Mesendoderm (in vitro differentiated cells): ENCODE data around the gene PDE6H.

ENCODE experiments used
- DNase-seq: peaks from one replicate; pipeline ENCODE4 v3.0.0; 2013
- H2AK5ac ChIP-seq: 2 replicates; pipeline ENCODE4 v1.6.1; 2013; ENCODE audit warnings: low read length, inconsistent platforms
- H2BK120ac ChIP-seq: 2 replicates; pipeline ENCODE4 v1.6.1; 2013; ENCODE audit warnings: low read depth, mild to moderate bottlenecking, low read length, moderate library complexity, mixed read lengths
- H2BK15ac ChIP-seq: replicated peaks from 2 replicates; pipeline ENCODE4 v1.6.1; 2013; ENCODE audit warnings: low read depth, mild to moderate bottlenecking, moderate library complexity
- H2BK5ac ChIP-seq: 2 replicates; pipeline ENCODE4 v1.6.1; 2013; ENCODE audit warnings: low read length, inconsistent platforms
- H3K18ac ChIP-seq: 2 replicates; pipeline ENCODE4 v1.6.1; 2013; ENCODE audit warnings: mild to moderate bottlenecking, low read length, mixed read lengths
- H3K23ac ChIP-seq: one replicate; pipeline ENCODE4 v1.6.1; 2013; ENCODE audit warnings: low read length
- H3K27ac ChIP-seq: 2 replicates; pipeline ENCODE4 v1.5.1; 2013; ENCODE audit warnings: low read depth, mild to moderate bottlenecking, inconsistent platforms, low read length, moderate library complexity
- H3K27me3 ChIP-seq: 2 replicates; pipeline ENCODE4 v1.6.1; 2013; ENCODE audit warnings: low read length, control low read depth, mild to moderate bottlenecking, inconsistent platforms; ENCODE audit not compliant: insufficient read depth, poor library complexity
- H3K36me3 ChIP-seq: 2 replicates; pipeline ENCODE4 v1.6.1; 2013; ENCODE audit warnings: low read length, inconsistent platforms; ENCODE audit not compliant: control insufficient read depth, insufficient read depth
- H3K4ac ChIP-seq: one replicate; pipeline ENCODE4 v1.6.1; 2013; ENCODE audit warnings: low read depth, mild to moderate bottlenecking, low read length, moderate library complexity
- H3K4me1 ChIP-seq: 2 replicates; pipeline ENCODE4 v1.6.1; 2013; ENCODE audit warnings: low read depth, low read length, inconsistent platforms; ENCODE audit not compliant: control insufficient read depth
- H3K4me2 ChIP-seq: 2 replicates; pipeline ENCODE4 v1.6.1; 2013; ENCODE audit warnings: low read length
- H3K4me3 ChIP-seq: 2 replicates; pipeline ENCODE4 v1.5.1; 2013; ENCODE audit warnings: mild to moderate bottlenecking, low read length
- H3K56ac ChIP-seq: one replicate; pipeline ENCODE4 v1.6.1; 2013; ENCODE audit warnings: low read length
- H3K79me1 ChIP-seq: 2 replicates; pipeline ENCODE4 v1.6.1; 2013; ENCODE audit warnings: low read length, inconsistent platforms
- H3K79me2 ChIP-seq: 2 replicates; pipeline ENCODE4 v1.6.1; 2013; ENCODE audit warnings: mild to moderate bottlenecking, low read length; ENCODE audit not compliant: control insufficient read depth, insufficient read depth
- H3K9ac ChIP-seq: 2 replicates; pipeline ENCODE4 v1.6.1; 2013; ENCODE audit warnings: low read length, inconsistent platforms
- H4K5ac ChIP-seq: one replicate; pipeline ENCODE4 v1.6.1; 2013; ENCODE audit warnings: low read length
- H4K8ac ChIP-seq: one replicate; pipeline ENCODE4 v1.6.1; 2013; ENCODE audit warnings: low read depth, mild to moderate bottlenecking, control low read depth, low read length, moderate library complexity
- WGBS: extraction: QIAGEN DNeasy Blood & Tissue Kit; methylation state at CpG from one replicate; pipeline ENCODE4 v1.1.7; 2013; ENCODE audit warnings: low lambda C conversion rate, missing lambda C conversion rate; ENCODE audit not compliant: insufficient coverage; ENCODE audit errors: extremely low coverage; 5-methylcytosine and 5-hydroxymethylcytosine counted together

Gene PDE6H

DNA sequence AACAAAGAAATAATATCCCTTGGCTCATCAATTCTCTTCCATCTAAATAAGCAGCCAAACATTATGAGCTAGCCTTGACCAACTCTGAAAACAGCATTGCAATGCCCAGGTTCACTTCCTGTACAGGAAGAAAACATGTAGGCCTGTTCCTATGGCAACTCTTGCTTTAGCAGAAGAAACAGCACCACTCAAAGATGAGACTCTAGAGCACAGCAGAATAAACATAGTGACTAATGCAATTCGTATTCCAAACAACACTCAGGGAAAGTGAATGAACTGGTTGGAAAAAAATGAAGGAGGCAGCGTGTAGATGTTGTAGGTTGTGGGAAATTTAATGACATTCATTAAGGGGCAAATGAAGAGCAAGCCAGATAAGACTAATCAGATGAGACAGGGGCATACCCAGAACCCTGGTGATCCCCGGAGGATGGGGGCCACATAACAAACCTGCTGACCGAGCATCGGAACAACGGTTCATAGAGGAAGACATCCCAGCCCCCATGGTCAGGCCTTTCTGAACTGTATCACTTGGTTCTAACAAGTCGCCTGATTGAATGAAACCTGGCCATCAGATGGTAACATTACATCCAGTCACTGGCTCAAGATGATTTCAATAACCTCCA is 20.4 kb upstream of the PDE6H start:
- no peak overlapping the region for H3K4me3 ChIP-seq
- no peak overlapping the region for H3K9ac ChIP-seq
- no peak overlapping the region for H2BK5ac ChIP-seq
- no peak overlapping the region for H2AK5ac ChIP-seq
- no peaks in the 10 kb centered on the region for H3K79me1 ChIP-seq
- peak; percentile 27 for DNase-seq
- no peak overlapping the region for H3K56ac ChIP-seq
- H3K79me2 ChIP-seq, result no peaks in the 10 kb centered on the region
- no peaks in the 10 kb centered on the region for H3K36me3 ChIP-seq
- H2BK15ac ChIP-seq, result no peak overlapping the region
- H3K4me2 ChIP-seq, result no peak overlapping the region
- no peak overlapping the region for H3K27ac ChIP-seq
- H3K23ac ChIP-seq, result no peak overlapping the region
- WGBS, result no CpG with 5 or more reads among the region's 7 CpGs
- H3K27me3 ChIP-seq, result no peaks in the 10 kb centered on the region
- no peak overlapping the region for H3K18ac ChIP-seq
- no peak overlapping the region for H4K5ac ChIP-seq
- no peak overlapping the region for H3K4ac ChIP-seq
- no peak overlapping the region for H2BK120ac ChIP-seq
- H4K8ac ChIP-seq, result no peak overlapping the region
- H3K4me1 ChIP-seq, result no peaks in the 10 kb centered on the region

DNA sequence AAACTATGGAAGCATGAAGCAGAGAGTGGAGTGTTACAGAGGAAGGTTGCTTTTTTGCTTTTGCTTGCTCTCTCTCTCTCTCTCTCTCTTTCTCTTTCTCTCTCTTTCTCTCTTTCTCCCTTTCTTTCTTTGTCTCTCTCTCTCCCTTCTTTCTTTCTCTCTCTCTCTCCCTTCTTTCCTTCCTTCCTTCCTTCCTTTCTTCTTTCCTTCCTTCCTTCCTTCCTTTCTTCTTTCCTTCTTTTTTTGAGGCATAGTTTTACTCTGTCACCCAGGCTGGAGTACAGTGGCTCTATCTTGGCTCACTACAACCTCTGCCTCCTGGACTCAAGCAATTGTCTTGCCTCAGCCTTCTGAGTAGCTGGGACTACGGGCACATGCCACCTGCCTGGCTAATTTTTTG is 19.1 kb upstream of the PDE6H start:
- Histone ChIP-seq H2BK5ac (no peak overlapping the region), H3K18ac (no peak overlapping the region), H3K23ac (no peak overlapping the region), H3K4me1 (no peaks in the 10 kb centered on the region), H3K4me3 (no peak overlapping the region), H3K9ac (no peak overlapping the region), H2AK5ac (no peak overlapping the region), H3K79me2 (no peaks in the 10 kb centered on the region), H3K4ac (no peak overlapping the region), H3K27me3 (no peaks in the 10 kb centered on the region), H3K36me3 (no peaks in the 10 kb centered on the region), H4K8ac (no peak overlapping the region), H3K4me2 (no peak overlapping the region), H4K5ac (no peak overlapping the region), H2BK120ac (no peak overlapping the region), H2BK15ac (no peak overlapping the region), H3K79me1 (no peaks in the 10 kb centered on the region), H3K27ac (no peak overlapping the region), H3K56ac (no peak overlapping the region)
- DNase-seq, result no peak
- no CpG with 5 or more reads among the region's 1 CpG for WGBS

DNA sequence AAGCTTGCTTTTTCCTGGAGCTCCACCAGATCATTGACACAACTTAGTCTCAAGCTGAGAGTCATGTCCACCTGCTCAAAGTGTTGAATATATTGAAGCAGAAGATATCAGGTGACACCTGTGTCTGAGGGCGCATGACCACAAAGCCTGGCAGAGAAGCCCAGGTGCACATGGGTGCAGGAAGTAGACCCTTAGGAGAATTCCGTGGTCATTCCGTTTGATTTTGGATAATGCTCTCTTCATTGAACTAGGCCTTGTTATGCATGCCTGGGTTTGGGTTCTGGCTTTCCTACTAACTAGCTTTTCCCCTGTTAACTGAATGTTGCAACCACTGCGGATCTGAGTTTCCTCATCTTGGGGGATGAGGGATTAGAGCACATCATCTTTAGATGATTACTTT is 18.6 kb upstream of the PDE6H start:
- no peak overlapping the region for H3K18ac ChIP-seq
- H3K9ac ChIP-seq, result no peak overlapping the region
- no peaks in the 10 kb centered on the region for H3K79me2 ChIP-seq
- H2BK15ac ChIP-seq, result no peak overlapping the region
- H3K23ac ChIP-seq, result no peak overlapping the region
- WGBS, result no CpG with 5 or more reads among the region's 4 CpGs
- H3K27ac ChIP-seq, result no peak overlapping the region
- no peaks in the 10 kb centered on the region for H3K27me3 ChIP-seq
- no peaks in the 10 kb centered on the region for H3K4me1 ChIP-seq
- H3K36me3 ChIP-seq, result no peaks in the 10 kb centered on the region
- no peak overlapping the region for H4K8ac ChIP-seq
- no peaks in the 10 kb centered on the region for H3K79me1 ChIP-seq
- no peak overlapping the region for H3K4me2 ChIP-seq
- no peak overlapping the region for H3K4ac ChIP-seq
- DNase-seq, result no peak
- no peak overlapping the region for H2BK120ac ChIP-seq
- H3K56ac ChIP-seq, result no peak overlapping the region
- no peak overlapping the region for H4K5ac ChIP-seq
- no peak overlapping the region for H2AK5ac ChIP-seq
- no peak overlapping the region for H3K4me3 ChIP-seq
- no peak overlapping the region for H2BK5ac ChIP-seq

DNA sequence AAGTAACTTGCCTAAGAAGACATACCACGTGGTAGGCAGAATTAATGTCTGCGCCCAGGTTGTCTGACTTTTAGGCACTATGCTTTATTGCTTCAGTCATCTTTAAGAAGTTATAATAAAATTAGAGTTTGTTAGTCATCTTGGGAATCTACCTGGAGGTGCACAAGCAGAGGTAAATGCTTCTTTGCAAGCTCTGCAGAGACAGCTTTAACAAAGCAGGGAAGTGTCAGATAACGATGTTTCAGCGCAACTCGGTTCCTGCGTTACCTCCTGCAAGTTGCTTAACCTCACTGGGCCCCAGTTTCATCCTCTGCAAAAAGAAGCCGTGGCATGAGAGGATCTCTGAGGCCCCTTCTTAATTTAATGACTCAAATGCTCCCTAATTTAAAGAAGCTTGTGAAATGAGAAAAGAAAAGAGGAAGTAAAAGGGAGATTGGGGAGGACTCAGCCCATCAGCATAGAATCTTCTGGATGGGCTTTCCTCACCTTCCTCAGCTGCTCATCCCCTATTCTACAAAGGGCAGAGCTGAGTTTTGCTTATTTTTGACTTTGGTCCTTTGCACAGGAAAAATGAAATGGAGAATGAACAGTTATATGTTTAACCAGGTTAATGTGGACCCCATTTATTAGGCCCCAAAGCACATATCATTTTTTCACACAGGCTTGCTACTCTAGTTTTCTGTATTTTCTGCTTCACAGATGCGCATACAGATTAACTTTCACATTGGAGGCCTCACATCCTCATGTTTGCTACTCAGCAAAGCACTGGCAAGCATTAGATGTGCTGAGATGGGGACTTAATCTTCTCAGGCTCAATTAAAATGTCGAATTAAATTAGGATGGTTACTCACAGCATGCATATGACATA is 16.6 kb upstream of the PDE6H start:
- H3K4me2 ChIP-seq, result no peak overlapping the region
- no peak overlapping the region for H2AK5ac ChIP-seq
- H3K56ac ChIP-seq, result no peak overlapping the region
- H3K4me1 ChIP-seq, result no peaks in the 10 kb centered on the region
- H2BK15ac ChIP-seq, result no peak overlapping the region
- H2BK120ac ChIP-seq, result no peak overlapping the region
- H4K5ac ChIP-seq, result no peak overlapping the region
- no CpG with 5 or more reads among the region's 9 CpGs for WGBS
- no peak overlapping the region for H3K4ac ChIP-seq
- DNase-seq, result no peak
- H3K79me1 ChIP-seq, result no peaks in the 10 kb centered on the region
- no peaks in the 10 kb centered on the region for H3K27me3 ChIP-seq
- no peaks in the 10 kb centered on the region for H3K36me3 ChIP-seq
- no peak overlapping the region for H4K8ac ChIP-seq
- no peak overlapping the region for H2BK5ac ChIP-seq
- H3K4me3 ChIP-seq, result no peak overlapping the region
- no peak overlapping the region for H3K18ac ChIP-seq
- no peak overlapping the region for H3K27ac ChIP-seq
- H3K9ac ChIP-seq, result no peak overlapping the region
- H3K23ac ChIP-seq, result no peak overlapping the region
- H3K79me2 ChIP-seq, result no peaks in the 10 kb centered on the region

DNA sequence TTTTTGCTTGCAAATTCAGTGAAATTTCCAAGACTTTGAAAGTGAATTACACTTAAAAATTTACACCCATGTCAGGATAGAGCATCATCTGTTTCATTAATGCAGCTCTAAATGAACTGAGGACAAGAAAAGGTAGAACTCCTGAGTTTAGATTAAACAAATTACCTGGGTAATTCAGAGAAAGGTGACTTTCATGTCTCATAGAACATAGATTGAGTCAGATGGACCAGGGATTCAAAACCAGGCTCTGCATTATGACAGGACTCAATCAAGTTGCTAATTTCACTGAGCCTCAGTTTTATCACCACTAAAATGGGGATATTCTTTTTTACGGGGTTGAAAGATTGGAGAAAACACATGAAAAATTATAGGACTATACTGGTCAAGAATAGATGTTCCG is 15.9 kb upstream of the PDE6H start:
- Histone ChIP-seq H4K5ac (no peak overlapping the region), H3K56ac (no peak overlapping the region), H2BK15ac (no peak overlapping the region), H2AK5ac (no peak overlapping the region), H3K9ac (no peak overlapping the region), H3K4me2 (no peak overlapping the region), H3K4ac (no peak overlapping the region), H3K4me3 (no peak overlapping the region), H3K79me1 (no peaks in the 10 kb centered on the region), H3K27me3 (no peaks in the 10 kb centered on the region), H3K36me3 (no peaks in the 10 kb centered on the region), H3K79me2 (no peaks in the 10 kb centered on the region), H4K8ac (no peak overlapping the region), H3K23ac (no peak overlapping the region), H2BK120ac (no peak overlapping the region), H3K18ac (no peak overlapping the region), H3K4me1 (no peaks in the 10 kb centered on the region), H2BK5ac (no peak overlapping the region), H3K27ac (no peak overlapping the region)
- no CpG with 5 or more reads among the region's 2 CpGs for WGBS
- DNase-seq, result no peak
